NCI-H1092 (cell line): ENCODE results near the gene CANT1.
"Not testable (repeated sequence)": the region's sequence is repeated elsewhere in the genome, so short reads cannot be mapped to it uniquely, and the experiment has no call there.

Experiments used
- DNase-seq: peaks from one replicate; lab custom pipeline; 2025; lab: John Stamatoyannopoulos, UW

Gene CANT1

GRCh38 chr17:79027274-79027924 is 17.8 kb upstream of the CANT1 start:
- no peak for DNase-seq

GRCh38 chr17:79026376-79027273 is 17.1 kb upstream of the CANT1 start:
- no peak for DNase-seq

GRCh38 chr17:79024901-79025737 is 15.6 kb upstream of the CANT1 start:
- no peak for DNase-seq

GRCh38 chr17:79023886-79024771 is 14.6 kb upstream of the CANT1 start, which contains the start of gene C1QTNF1:
C1QTNF1 (plus strand) TSS chr17:79024169; CDS start chr17:79043969, 19,800 bp downstream.
- DNase-seq = no peak

GRCh38 chr17:79023180-79023705 is 13.7 kb upstream of the CANT1 start:
- no peak for DNase-seq

- no peak for DNase-seq
Measured at GRCh38 chr17:79022507-79022991, 13.0 kb upstream of the CANT1 start.

DNA sequence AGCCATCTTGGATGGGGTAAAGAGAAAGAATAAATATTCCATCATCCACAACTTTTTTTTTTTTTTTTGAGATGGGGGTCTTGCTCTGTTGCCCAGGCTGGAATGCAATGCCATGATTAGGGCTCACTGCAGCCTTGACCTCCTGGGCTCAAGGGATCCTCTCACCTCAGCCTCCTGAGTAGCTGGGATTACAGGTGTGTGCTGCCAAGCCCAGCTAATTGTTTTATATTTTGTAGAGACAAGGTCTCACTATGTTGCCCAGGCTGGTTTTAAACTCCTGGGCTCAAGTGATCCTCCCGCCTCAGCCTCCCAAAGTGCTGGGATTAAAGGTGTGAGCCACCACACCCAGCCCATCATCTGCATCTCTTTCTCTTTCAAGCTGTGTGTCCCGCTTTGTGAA is 12.4 kb upstream of the CANT1 start:
- DNase-seq = not testable (repeated sequence)

- no peak for DNase-seq
Measured at GRCh38 chr17:79020631-79021301, 11.2 kb upstream of the CANT1 start.

- DNase-seq = no peak
Measured at GRCh38 chr17:79019632-79020584, 10.3 kb upstream of the CANT1 start.

DNA sequence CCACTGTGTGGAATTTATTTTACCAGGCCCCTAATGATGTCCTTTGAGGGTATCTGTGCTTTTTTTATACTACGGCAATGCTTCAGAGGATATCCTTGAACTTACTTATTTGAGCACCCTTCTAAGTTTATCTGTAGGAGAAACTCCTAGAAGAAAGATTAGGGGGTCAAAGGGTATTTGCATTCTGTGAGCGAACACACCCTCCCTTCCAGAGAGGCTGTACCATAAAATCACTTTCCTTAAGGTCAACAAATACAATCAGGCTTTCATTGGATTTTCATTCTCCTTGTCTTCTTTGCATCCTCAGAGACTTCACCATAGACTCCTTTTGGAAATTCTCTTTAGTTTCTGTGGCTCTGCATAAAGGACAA is 9.7 kb upstream of the CANT1 start:
- no peak for DNase-seq

- DNase-seq = no peak
Measured at GRCh38 chr17:79018370-79018695, 8.8 kb upstream of the CANT1 start.

GRCh38 chr17:79017546-79018369 is 8.2 kb upstream of the CANT1 start:
- DNase-seq = no peak

GRCh38 chr17:79014158-79014758 is 4.7 kb upstream of the CANT1 start:
- DNase-seq = no peak

DNA sequence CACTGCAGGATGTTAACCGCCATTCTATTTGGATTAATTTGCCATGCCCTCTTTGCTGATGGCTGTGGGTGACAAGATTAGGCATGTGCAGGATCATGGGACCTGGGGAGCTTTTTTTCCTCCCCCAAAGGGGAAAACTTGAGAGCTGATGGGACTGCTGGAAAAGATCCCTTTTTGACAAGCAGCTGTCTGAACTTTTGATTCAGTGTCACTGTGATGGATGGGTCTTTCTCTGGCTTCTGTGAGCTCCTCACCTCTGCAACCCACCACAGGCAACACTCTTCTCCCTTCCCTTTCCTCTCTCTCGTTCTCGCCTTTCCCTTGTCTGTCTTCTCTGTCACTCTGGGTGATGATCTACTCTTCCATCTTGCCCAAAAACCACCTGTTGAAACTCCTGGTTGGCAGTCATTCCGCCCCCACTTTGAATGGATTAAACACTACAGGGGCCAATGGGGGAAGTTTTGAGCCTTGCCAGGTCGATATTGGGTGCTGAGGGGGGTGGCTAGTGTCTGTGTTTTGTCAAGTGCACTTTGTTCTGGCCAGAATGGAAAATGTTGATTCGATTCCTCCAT is 3.1 kb upstream of the CANT1 start:
- DNase-seq = no peak

DNA sequence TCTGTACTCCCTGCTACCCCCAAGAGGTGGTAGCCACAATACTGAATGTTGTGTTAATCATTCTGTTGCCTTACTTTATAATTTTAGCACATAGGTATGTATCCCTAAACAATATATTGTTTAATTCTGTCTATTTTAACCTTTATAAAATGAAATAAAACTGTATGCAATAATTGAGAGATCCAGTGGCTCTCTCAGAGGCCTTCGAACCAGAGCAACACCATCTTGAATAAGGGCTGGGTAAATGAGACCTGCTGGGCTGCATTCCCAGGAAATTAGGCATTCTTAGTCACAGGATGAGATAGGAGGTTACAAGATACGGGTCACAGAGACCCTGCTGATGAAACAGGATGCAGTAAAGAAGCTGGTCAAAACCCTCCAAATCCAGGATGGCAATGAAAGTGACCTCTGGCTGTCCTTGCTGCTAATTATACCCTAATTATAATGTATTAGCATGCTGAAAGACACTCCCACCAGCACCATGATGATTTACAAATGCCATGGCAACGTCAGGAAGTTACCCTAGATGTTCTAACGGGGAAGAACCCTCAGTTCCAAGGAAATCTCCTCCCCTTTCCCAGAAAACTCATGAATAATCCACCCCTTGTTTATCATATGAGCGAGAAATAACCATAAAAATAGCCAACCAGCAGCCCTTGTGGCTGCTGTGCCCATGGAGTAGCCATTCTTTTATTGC is 2.0 kb upstream of the CANT1 start:
- no peak for DNase-seq

DNA sequence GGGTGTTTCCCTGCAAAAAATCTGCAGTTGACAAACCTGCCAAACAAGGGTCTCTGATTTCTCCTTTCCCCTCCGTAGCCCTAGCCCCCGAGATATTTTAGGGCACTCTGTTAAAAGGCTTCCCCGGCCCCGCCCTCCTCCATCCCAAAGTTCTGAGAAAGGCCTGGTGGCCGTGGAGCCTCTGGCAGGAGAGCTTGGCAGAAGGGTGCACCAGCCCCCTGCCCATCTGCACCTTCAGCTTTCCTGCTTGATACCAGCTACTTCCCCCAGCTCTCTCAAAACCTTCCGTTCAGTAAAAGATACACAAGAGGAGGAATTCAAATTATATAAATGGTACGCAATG is 711 bp upstream of the CANT1 start:
- DNase-seq = no peak

DNA sequence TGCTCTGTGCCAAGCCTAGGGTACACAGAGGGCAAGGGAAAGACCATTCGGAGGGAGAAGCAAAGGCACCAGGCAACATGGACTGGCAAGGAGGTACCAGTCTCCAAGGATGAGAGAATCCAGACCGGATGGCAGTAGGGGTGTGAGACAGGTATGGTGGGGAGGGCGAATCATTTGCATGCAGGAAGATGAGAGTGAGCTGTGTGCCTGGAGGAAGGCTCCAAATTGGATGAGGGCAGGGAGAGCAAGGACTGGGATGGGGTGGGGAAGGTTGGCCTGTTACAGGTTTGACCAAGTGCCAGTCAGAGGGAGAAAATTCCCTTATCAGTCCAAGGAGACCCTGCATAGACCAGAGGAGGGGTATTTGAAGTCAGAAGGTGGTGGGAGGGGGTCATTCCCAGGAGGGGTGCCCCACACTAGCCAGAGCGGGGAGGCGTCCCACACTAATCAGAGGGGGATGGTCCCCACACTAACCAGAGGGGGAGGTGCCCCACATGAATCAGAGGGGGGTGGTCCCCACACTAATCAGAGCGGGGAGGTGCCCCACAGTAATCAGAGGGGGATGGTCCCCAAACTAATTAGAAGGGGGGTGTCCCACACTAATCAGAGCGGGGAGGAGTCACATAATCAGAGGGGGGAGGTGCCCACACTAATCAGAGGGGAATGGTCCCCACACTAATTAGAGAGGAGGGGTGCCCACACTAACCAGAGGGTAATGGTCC is 737 bp downstream of the CANT1 start:
- no peak for DNase-seq
